Panc1 (cell line): Measurements from ENCODE around the gene NACA. TPM values are rescaled to one million over a fixed set of nuclear protein-coding genes. Genes with fewer than 3 reads are reported as not detected.

Experiments used
- ATAC-seq: fragments of 200-7000 bp; cut with Tn5 transposase; 2 replicates; pipeline ENCODE4 v1.9.1; 2020; ENCODE audit warnings: mild to moderate bottlenecking, moderate library complexity
- BruUV-seq: library from RNA; stranded (reverse); fragments of 400-500 nt; replicated peaks from 2 replicates; lab custom pipeline; 2021; lab: Mats Ljungman, UMichigan
- CTCF ChIA-PET: fragments of 300-600 bp; sonication (Branson Sonifier 250); formaldehyde crosslinking; loops from one replicate; lab custom pipeline; 2022; ENCODE audit warnings: antibody characterized with exemption; lab: Charles Lee
- POLR2A ChIA-PET: fragments of 300-600 bp; sonication (Branson Sonifier 250); formaldehyde crosslinking; loops from one replicate; lab custom pipeline; 2022; ENCODE audit warnings: antibody characterized with exemption; lab: Charles Lee
- DNase-seq: peaks from one replicate; pipeline ENCODE4 v3.0.0-alpha.2; 2010; ENCODE audit warnings: low read depth, low spot score
- H3K27ac ChIP-seq: 2 replicates; pipeline ENCODE4 v1.5.1; 2011; ENCODE audit warnings: mild to moderate bottlenecking, low read length, inconsistent platforms
- H3K27me3 ChIP-seq: fragments of 200-500 bp; sonication (Bioruptor generic); 2 replicates; pipeline ENCODE4 v1.6.0; 2014; ENCODE audit warnings: low read length, inconsistent platforms; ENCODE audit not compliant: control insufficient read depth, insufficient read depth
- H3K36me3 ChIP-seq: fragments of 200-500 bp; sonication (Bioruptor generic); 2 replicates; pipeline ENCODE4 v1.5.1; 2014; ENCODE audit warnings: inconsistent platforms, mild to moderate bottlenecking, low read length, moderate library complexity; ENCODE audit not compliant: control insufficient read depth, insufficient read depth
- H3K4me1 ChIP-seq: 2 replicates; pipeline ENCODE4 v1.5.1; 2011; ENCODE audit warnings: inconsistent platforms, mild to moderate bottlenecking, low read length, moderate library complexity; ENCODE audit not compliant: control insufficient read depth, insufficient read depth
- H3K4me3 ChIP-seq, 2 experiments: 2 replicates each; pipeline ENCODE4 v1.5.1; 2011 to 2012; ENCODE audit warnings: low read depth in 2 of 2, low read length in 2 of 2, mild to moderate bottlenecking in 2 of 2, inconsistent platforms in 1 of 2, moderate library complexity in 1 of 2
- H3K9me3 ChIP-seq: fragments of 200-500 bp; sonication (Bioruptor generic); 2 replicates; pipeline ENCODE4 v1.5.1; 2014; ENCODE audit warnings: low read depth, mild to moderate bottlenecking, inconsistent platforms, low read length, moderate library complexity; ENCODE audit not compliant: control insufficient read depth, insufficient read depth
- CTCF ChIP-seq: fragments of 450-650 bp; IDR thresholded peaks from 2 replicates; pipeline ENCODE4 v1.5.1; 2017; ENCODE audit warnings: mild to moderate bottlenecking
- POLR2AphosphoS5 ChIP-seq: IDR thresholded peaks from 2 replicates; pipeline ENCODE4 v1.6.1; 2012; ENCODE audit warnings: mild to moderate bottlenecking, low read depth, low read length, moderate library complexity
- REST ChIP-seq, 2 experiments: IDR thresholded peaks; 2 replicates each; pipeline ENCODE4 v1.6.1; 2011 to 2012; ENCODE audit warnings: low read depth in 2 of 2, control low read depth in 1 of 2, low read length in 1 of 2, mild to moderate bottlenecking in 1 of 2, moderate library complexity in 1 of 2; ENCODE audit not compliant: insufficient read depth in 1 of 2
- SIN3A ChIP-seq: IDR thresholded peaks from 2 replicates; pipeline ENCODE4 v1.6.1; 2012; ENCODE audit warnings: low read depth, mild to moderate bottlenecking, low read length, moderate library complexity, borderline replicate concordance; ENCODE audit not compliant: insufficient read depth
- TCF7L2 ChIP-seq: IDR thresholded peaks from 2 replicates; pipeline ENCODE4 v1.6.1; 2011; ENCODE audit warnings: mild to moderate bottlenecking, low read depth, low read length, inconsistent platforms
- in situ Hi-C: cut with HindIII; loops from 2 replicates; pipeline ENCODE4 v1.10.0; 2016; ENCODE audit warnings: low sequenced_read_pairs, low pct_unique_long_range_greater_than_20kb
- intact Hi-C: fragments of 100-400 bp; cut with micrococcal nuclease; formaldehyde crosslinking; loops from one replicate; pipeline ENCODE4 v1.10.0; 2022; ENCODE audit not compliant: unreplicated experiment
- total RNA-seq: library from RNA; stranded (reverse); gene quantifications from one replicate; pipeline ENCODE4 v1.2.1, GENCODE V29; 2021; ENCODE audit not compliant: unreplicated experiment

NACA gene
- total RNA-seq, 1 experiment from 2014 or later = 716 TPM

GRCh38 chr12:56768424-56768823 is 43.3 kb upstream of the NACA start:
- POLR2A ChIA-PET = no interaction called here
- no peak for TF ChIP-seq CTCF
- no peak for TF ChIP-seq TCF7L2
- no peak for TF ChIP-seq POLR2AphosphoS5
- TF ChIP-seq SIN3A = no peak
- TF ChIP-seq REST (IDR thresholded peaks at IDR 0.05; ENCODE audit: insufficient read depth in 1 of 2, low read depth in 2 of 2, low read length in 1 of 2) = no peak
- Histone ChIP-seq H3K27ac (no peak overlapping the region), H3K36me3 (no peaks in the 10 kb centered on the region), H3K4me1 (no peaks in the 10 kb centered on the region), H3K9me3 (no peaks in the 10 kb centered on the region), H3K4me3 (no peak overlapping the region), H3K27me3 (no peaks in the 10 kb centered on the region)
- in situ Hi-C loops = no loop called here
- DNase-seq (no peak), ATAC-seq (no peak)
- no TSS peak for BruUV-seq
- CTCF ChIA-PET = no interaction called here
- intact Hi-C loops = loop anchor here (10.0 kb wide), 1 partner anchor 76 kb away; no protein-coding TSS in a partner anchor

GRCh38 chr12:56766535-56766934 is 41.4 kb upstream of the NACA start:
- ChIA-PET CTCF (no interaction called here), POLR2A (no interaction called here)
- no peak for ATAC-seq
- no peaks in the 10 kb centered on the region for H3K36me3 ChIP-seq
- BruUV-seq = no TSS peak
- in situ Hi-C loops (no loop called here), intact Hi-C loops (loop anchor here (10.0 kb wide), 1 partner anchor 78 kb away; no protein-coding TSS in a partner anchor)
- no peaks in the 10 kb centered on the region for H3K27me3 ChIP-seq
- no peaks in the 10 kb centered on the region for H3K9me3 ChIP-seq
- DNase-seq = no peak
- no peak overlapping the region for H3K27ac ChIP-seq
- H3K4me1 ChIP-seq = no peaks in the 10 kb centered on the region
- H3K4me3 ChIP-seq = no peak overlapping the region
- TF ChIP-seq REST (IDR thresholded peaks at IDR 0.05; ENCODE audit: insufficient read depth in 1 of 2, low read depth in 2 of 2, low read length in 1 of 2) (no peak), SIN3A (no peak), TCF7L2 (no peak), POLR2AphosphoS5 (no peak), CTCF (no peak)
